ENCODE data around the gene ZSWIM6.

The ZSWIM6 gene

DNA sequence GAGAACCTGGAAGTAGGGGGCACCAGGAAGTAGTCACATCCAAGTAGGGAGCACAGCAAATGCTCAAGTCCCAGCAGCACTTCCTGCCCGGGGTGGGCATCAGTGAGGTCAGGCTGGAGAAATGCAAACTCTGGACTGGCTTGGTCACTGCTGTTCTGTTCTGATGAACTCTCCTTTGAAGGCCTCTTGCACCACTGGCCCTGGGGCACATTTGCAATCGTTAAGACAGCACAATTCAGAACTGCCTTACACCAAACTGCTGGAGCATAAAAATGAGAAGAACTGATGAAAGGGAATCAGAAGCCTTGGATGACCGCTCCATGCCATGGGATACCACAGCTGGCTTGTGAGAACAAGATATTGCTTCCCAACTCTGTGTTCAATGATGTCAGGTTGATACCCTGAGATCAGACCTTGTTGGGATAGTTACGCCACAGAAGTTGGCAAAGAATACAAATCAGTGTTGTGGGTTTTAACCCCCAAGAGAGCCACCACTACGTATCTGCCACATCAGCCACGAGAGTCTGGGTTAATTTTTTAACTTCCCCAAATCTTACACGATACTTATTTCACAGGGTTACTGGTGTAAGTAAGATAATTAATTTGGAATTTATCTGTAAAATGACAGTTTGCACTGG, 42.3 kb upstream of the ZSWIM6 start:
- no peak overlapping the region for H3K4me3 ChIP-seq (ENCODE audit: low read depth, low read length)
- in situ Hi-C loops (cut with HindIII; ENCODE audit: low sequenced_read_pairs) = no loop called here
- TF ChIP-seq, protein P1, sequence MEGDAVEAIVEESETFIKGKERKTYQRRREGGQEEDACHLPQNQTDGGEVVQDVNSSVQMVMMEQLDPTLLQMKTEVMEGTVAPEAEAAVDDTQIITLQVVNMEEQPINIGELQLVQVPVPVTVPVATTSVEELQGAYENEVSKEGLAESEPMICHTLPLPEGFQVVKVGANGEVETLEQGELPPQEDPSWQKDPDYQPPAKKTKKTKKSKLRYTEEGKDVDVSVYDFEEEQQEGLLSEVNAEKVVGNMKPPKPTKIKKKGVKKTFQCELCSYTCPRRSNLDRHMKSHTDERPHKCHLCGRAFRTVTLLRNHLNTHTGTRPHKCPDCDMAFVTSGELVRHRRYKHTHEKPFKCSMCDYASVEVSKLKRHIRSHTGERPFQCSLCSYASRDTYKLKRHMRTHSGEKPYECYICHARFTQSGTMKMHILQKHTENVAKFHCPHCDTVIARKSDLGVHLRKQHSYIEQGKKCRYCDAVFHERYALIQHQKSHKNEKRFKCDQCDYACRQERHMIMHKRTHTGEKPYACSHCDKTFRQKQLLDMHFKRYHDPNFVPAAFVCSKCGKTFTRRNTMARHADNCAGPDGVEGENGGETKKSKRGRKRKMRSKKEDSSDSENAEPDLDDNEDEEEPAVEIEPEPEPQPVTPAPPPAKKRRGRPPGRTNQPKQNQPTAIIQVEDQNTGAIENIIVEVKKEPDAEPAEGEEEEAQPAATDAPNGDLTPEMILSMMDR (IDR thresholded peaks at IDR 0.05; ENCODE audit: low read depth, low read length) = no peak
- DNase-seq (ENCODE audit: low read depth, low spot score) = no peak

DNA sequence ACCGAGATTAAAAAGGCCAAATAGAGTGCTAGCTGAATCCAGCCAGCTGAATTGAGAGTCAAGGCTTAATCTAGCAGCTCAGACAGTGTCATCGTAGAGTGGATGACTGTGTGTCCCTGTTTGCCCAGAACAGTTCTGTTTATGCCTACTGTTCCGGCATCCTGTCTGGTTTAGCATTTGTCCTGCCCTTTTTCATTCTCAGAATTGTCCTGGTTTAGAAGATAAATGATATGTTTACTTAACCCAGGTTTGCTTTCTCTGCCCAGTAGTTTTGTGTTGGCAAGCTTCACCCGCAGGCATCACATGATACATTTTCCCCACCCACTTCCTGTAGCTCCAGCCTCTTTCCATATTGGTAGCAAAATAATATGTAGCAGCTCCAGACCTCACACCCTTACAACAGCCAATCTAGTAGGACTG, 41.3 kb upstream of the ZSWIM6 start:
- in situ Hi-C loops (cut with HindIII; ENCODE audit: low sequenced_read_pairs) = no loop called here
- peak; percentile 49 for DNase-seq (ENCODE audit: low read depth, low spot score)
- TF ChIP-seq, protein P1 (IDR thresholded peaks at IDR 0.05; ENCODE audit: low read depth, low read length) = no peak
- no peak overlapping the region for H3K4me3 ChIP-seq (ENCODE audit: low read depth, low read length)

DNA sequence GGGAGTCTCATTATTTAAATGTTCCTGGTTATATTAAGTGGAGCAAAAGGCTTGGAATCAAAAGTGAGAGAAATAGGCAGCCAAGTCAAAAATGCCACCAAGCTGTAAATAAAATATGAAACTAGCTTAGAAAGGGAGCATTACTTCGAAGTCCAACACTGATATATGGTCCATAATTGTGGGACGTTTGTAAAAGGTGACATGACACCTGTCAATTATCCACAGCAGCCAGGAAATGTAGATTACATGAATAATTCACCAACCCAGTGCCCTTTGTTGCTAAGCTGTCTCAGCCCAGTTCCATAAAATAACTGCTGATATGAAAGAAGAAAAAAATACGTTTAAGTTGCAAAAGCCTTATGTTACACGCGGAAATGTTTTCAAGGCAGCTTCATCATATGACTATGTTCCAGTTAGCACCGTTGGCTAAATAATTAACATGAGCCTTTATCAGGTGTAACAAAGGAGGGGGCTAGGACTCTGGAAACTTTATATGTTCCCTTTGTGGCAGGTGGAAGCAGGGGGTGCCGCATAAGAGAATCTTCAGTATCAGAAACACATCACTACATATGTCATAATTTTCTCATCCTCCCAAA, 39.9 kb upstream of the ZSWIM6 start:
- in situ Hi-C loops (cut with HindIII; ENCODE audit: low sequenced_read_pairs) = no loop called here
- TF ChIP-seq, protein P1 (IDR thresholded peaks at IDR 0.05; ENCODE audit: low read depth, low read length) = no peak
- DNase-seq (ENCODE audit: low read depth, low spot score) = no peak
- no peak overlapping the region for H3K4me3 ChIP-seq (ENCODE audit: low read depth, low read length)

DNA sequence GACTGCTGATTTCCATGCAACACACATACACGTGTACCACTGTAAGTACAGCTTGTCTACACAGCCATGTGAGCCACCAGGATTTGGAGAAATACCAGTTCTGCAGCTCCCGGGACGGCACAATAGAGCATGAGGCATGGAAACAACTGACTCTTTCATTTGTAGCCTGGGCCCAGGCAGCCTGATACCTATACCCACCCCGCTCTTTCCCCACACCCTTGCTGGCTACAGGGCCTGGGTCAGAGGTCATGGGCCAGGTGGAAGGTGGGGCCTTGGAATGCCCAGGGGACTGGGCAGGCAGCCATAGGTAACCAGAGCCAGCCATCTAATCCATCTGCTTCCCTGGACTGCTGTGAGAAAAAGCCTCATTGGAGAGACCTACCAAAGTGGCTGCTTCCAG, 39.0 kb upstream of the ZSWIM6 start:
- TF ChIP-seq, protein P1 (IDR thresholded peaks at IDR 0.05; ENCODE audit: low read depth, low read length) = no peak
- in situ Hi-C loops (cut with HindIII; ENCODE audit: low sequenced_read_pairs) = no loop called here
- H3K4me3 ChIP-seq (ENCODE audit: low read depth, low read length) = no peak overlapping the region
- no peak for DNase-seq (ENCODE audit: low read depth, low spot score)

DNA sequence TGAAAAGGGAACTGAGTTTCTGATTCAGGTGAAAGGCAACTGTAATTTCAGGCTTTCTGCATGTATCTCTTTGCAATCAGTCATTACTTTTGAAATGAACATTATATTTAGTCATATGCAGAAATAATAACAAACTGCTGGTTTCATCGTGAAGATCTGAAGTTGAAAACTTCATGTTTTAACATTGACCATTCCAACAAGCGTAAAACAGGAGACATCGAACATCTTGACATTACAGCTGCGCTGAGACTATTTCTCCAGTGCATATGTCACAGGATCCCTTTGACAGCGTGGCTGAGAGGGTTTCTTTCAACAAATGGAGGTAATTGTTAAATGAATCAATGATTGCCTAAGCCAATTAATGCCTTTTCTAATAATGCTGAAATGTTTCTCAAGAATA, 38.2 kb upstream of the ZSWIM6 start:
- in situ Hi-C loops (cut with HindIII; ENCODE audit: low sequenced_read_pairs) = no loop called here

DNA sequence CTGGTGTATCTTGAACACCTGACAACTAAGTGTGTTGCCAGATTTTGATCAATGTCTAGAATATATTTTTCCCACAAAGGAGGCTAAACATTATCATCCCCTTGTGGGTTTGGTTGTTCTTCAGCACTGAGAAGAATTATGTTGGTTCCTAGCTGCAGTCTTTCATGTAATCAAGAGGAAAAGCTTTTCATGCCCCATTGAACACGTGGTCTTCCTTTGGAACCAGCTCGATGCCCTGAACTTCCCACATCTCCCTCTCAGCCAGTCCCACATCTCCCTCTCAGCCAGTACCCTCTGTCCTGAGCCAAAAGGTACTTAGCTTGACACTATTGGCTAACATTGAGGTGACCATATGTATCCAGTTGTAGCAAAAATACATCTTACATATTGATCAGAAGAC, 36.7 kb upstream of the ZSWIM6 start:
- TF ChIP-seq, protein P1 (IDR thresholded peaks at IDR 0.05; ENCODE audit: low read depth, low read length) = no peak
- no peak overlapping the region for H3K4me3 ChIP-seq (ENCODE audit: low read depth, low read length)
- DNase-seq (ENCODE audit: low read depth, low spot score) = no peak
- in situ Hi-C loops (cut with HindIII; ENCODE audit: low sequenced_read_pairs) = no loop called here

More for the DNA sequence above, 38.2 kb upstream of the ZSWIM6 start:
- no peak overlapping the region for H3K4me3 ChIP-seq (ENCODE audit: low read depth, low read length)
- TF ChIP-seq, protein P1 (IDR thresholded peaks at IDR 0.05; ENCODE audit: low read depth, low read length) = no peak
- DNase-seq (ENCODE audit: low read depth, low spot score) = no peak
